Keratinocyte (primary cell): Measurements from ENCODE around the gene ECE2. TPM values are rescaled to one million over a fixed set of nuclear protein-coding genes. Genes with fewer than 3 reads are reported as not detected.

ENCODE experiments used
- DNase-seq: peaks from one replicate; pipeline ENCODE4 v3.0.0-alpha.2; 2011; ENCODE audit warnings: low read depth, missing footprints, low spot score
- FAIRE-seq: peaks from 2 replicates; lab custom pipeline; 2011; peaks lifted over from hg19 to GRCh38; lab: Jason Lieb, UNC
- H2AFZ ChIP-seq: 2 replicates; pipeline ENCODE4 v1.6.0; 2012; ENCODE audit warnings: low read length, control low read depth, inconsistent platforms; ENCODE audit not compliant: control insufficient read depth
- H3K27ac ChIP-seq: 2 replicates; pipeline ENCODE4 v1.5.1; 2011; ENCODE audit warnings: low read length; ENCODE audit not compliant: control insufficient read depth, insufficient read depth
- H3K27me3 ChIP-seq: 3 replicates; pipeline ENCODE4 v1.6.0; 2011; ENCODE audit warnings: low read length; ENCODE audit not compliant: control insufficient read depth, insufficient read depth; ENCODE audit errors: extremely low read depth
- H3K36me3 ChIP-seq, 2 experiments: 2 replicates in 1 of 2; 3 replicates in 1 of 2; pipeline ENCODE4 v1.5.1; 2011; ENCODE audit warnings: low read length in 2 of 2, mild to moderate bottlenecking in 1 of 2; ENCODE audit not compliant: control insufficient read depth in 2 of 2, insufficient read depth in 2 of 2; ENCODE audit errors: extremely low read depth in 1 of 2
- H3K4me1 ChIP-seq: 3 replicates; pipeline ENCODE4 v1.5.1; 2011; ENCODE audit warnings: low read length; ENCODE audit not compliant: control insufficient read depth, insufficient read depth; ENCODE audit errors: extremely low read depth
- H3K4me2 ChIP-seq: 3 replicates; pipeline ENCODE4 v1.6.0; 2011; ENCODE audit warnings: low read depth, low read length; ENCODE audit not compliant: control insufficient read depth, insufficient read depth; ENCODE audit errors: extremely low read depth
- H3K4me3 ChIP-seq, 3 experiments: fragments of 200-600 bp in 1 of 3; sonication (generic) in 1 of 3; 2 replicates in 2 of 3; 3 replicates in 1 of 3; pipeline ENCODE4 v1.5.1; 2011 to 2016; ENCODE audit warnings: low read length in 3 of 3, mild to moderate bottlenecking in 3 of 3, control low read depth in 2 of 3, inconsistent platforms in 1 of 3, low read depth in 1 of 3, mixed read lengths in 1 of 3, mixed run types in 1 of 3, moderate library complexity in 1 of 3; ENCODE audit not compliant: control insufficient read depth in 2 of 3, insufficient read depth in 2 of 3; ENCODE audit errors: extremely low read depth in 1 of 3
- H3K79me2 ChIP-seq: 2 replicates; pipeline ENCODE4 v1.6.0; 2012; ENCODE audit warnings: low read length; ENCODE audit not compliant: control insufficient read depth, insufficient read depth
- H3K9ac ChIP-seq: 3 replicates; pipeline ENCODE4 v1.6.0; 2011; ENCODE audit warnings: low read length; ENCODE audit not compliant: control insufficient read depth, insufficient read depth; ENCODE audit errors: extremely low read depth
- H3K9me1 ChIP-seq: 3 replicates; pipeline ENCODE4 v1.6.0; 2011; ENCODE audit warnings: low read length; ENCODE audit not compliant: control insufficient read depth, insufficient read depth; ENCODE audit errors: extremely low read depth
- H3K9me3 ChIP-seq: 2 replicates; pipeline ENCODE4 v1.5.1; 2012; ENCODE audit warnings: low read depth, low read length; ENCODE audit not compliant: control insufficient read depth
- H4K20me1 ChIP-seq: 3 replicates; pipeline ENCODE4 v1.6.0; 2011; ENCODE audit warnings: low read length; ENCODE audit not compliant: control insufficient read depth, insufficient read depth; ENCODE audit errors: extremely low read depth
- CTCF ChIP-seq, 3 experiments: IDR thresholded peaks in 1 of 3; conservative IDR thresholded peaks in 1 of 3; optimal IDR thresholded peaks in 1 of 3; 2 replicates in 2 of 3; 3 replicates in 1 of 3; pipeline versions ENCODE3 to v1.5.1; 2011; ENCODE audit warnings: low read length in 3 of 3, mild to moderate bottlenecking in 3 of 3, moderate library complexity in 2 of 3, control low read depth in 1 of 3, inconsistent platforms in 1 of 3; ENCODE audit not compliant: insufficient read depth in 2 of 3; ENCODE audit errors: extremely low read depth in 1 of 3
- EZH2 ChIP-seq: IDR thresholded peaks from one replicate; pipeline ENCODE4 v1.6.1; 2012; ENCODE audit warnings: inconsistent platforms, mild to moderate bottlenecking, low read length, moderate library complexity
- dilution Hi-C: fragments of 300-500 bp; cut with MboI; formaldehyde crosslinking; loops from one replicate; pipeline ENCODE4 v1.7.0; 2020; ENCODE audit warnings: low sequenced_read_pairs; ENCODE audit not compliant: extremely low pct_ligation_motif_present
- polyA plus RNA-seq, 5 experiments: library from polyadenylated mRNA; depleted of rRNA in 3 of 5; stranded (reverse) in 3 of 5; stranded (forward) in 1 of 5; unstranded in 1 of 5; fragments of >200 nt; gene quantifications; 1 replicate in 1 of 5; 2 replicates in 3 of 5; 3 replicates in 1 of 5; pipeline versions ENCODE4 v1.2.1 to v1.2.3, GENCODE V29; 2011 to 2012; ENCODE audit warnings: missing spikeins in 2 of 5, low read depth in 1 of 5, low replicate concordance in 1 of 5

ECE2 gene
- polyA plus RNA-seq, 1 donor (not counting 4 experiments of a cell fraction or from before 2014, with no cell fraction given) = not detected

DNA sequence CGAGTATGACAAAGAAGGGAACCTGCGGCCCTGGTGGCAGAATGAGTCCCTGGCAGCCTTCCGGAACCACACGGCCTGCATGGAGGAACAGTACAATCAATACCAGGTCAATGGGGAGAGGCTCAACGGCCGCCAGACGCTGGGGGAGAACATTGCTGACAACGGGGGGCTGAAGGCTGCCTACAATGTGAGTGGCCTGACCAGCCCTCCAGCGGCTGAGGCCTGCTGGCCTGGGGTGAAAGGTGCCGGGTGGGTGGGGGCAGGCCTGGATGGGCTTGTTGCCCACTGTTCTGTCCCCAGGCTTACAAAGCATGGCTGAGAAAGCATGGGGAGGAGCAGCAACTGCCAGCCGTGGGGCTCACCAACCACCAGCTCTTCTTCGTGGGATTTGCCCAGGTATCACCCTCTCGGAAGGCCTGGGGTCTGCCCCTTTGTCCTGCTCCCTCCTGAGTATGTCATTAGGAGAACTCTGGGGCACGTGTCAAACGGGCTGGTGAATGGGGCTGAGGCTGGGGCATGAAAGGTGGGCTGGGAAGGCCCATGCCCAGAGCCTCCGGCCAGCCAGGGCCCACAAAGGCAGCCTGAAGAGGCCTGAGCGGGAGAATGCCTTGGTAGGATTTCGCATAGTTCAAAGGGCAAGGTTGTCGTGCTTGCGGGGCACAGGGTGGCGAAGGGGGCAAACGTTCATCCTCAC lies 15.4 kb downstream of the ECE2 start:
- H3K4me1 ChIP-seq = no peaks in the 10 kb centered on the region
- H3K4me3 ChIP-seq = no peak overlapping the region
- no peaks in the 10 kb centered on the region for H4K20me1 ChIP-seq
- TF ChIP-seq CTCF (optimal IDR thresholded peaks at IDR 0.05 in 1 of 3, IDR thresholded peaks at IDR 0.05 in 1 of 3, conservative IDR thresholded peaks at IDR 0.05 in 1 of 3; ENCODE audit: extremely low read depth in 1 of 3, insufficient read depth in 2 of 3, low read length in 3 of 3) = no peak
- TF ChIP-seq EZH2 = no peak
- no peak overlapping the region for H3K9ac ChIP-seq
- no peak overlapping the region for H2AFZ ChIP-seq
- no peaks in the 10 kb centered on the region for H3K9me1 ChIP-seq
- no peak overlapping the region for H3K27ac ChIP-seq
- H3K4me2 ChIP-seq = no peak overlapping the region
- H3K79me2 ChIP-seq = no peaks in the 10 kb centered on the region
- DNase-seq = no peak
- H3K27me3 ChIP-seq = no peaks in the 10 kb centered on the region
- no peaks in the 10 kb centered on the region for H3K9me3 ChIP-seq
- dilution Hi-C loops = no loop called here
- H3K36me3 ChIP-seq = no peaks in the 10 kb centered on the region
- FAIRE-seq = no peak

GRCh38 chr3:184291738-184292445 lies 16.1 kb downstream of the ECE2 start:
- no peak overlapping the region for H3K27ac ChIP-seq
- FAIRE-seq (no peak), DNase-seq (no peak)
- H3K27me3 ChIP-seq = no peaks in the 10 kb centered on the region
- H2AFZ ChIP-seq = no peak overlapping the region
- no peak overlapping the region for H3K4me3 ChIP-seq
- no peak overlapping the region for H3K4me2 ChIP-seq
- no peaks in the 10 kb centered on the region for H3K4me1 ChIP-seq
- H3K9me3 ChIP-seq = no peaks in the 10 kb centered on the region
- no peak overlapping the region for H3K9ac ChIP-seq
- dilution Hi-C loops = no loop called here
- TF ChIP-seq CTCF (optimal IDR thresholded peaks at IDR 0.05 in 1 of 3, IDR thresholded peaks at IDR 0.05 in 1 of 3, conservative IDR thresholded peaks at IDR 0.05 in 1 of 3; ENCODE audit: extremely low read depth in 1 of 3, insufficient read depth in 2 of 3, low read length in 3 of 3) (no peak), EZH2 (no peak)
- H3K36me3 ChIP-seq = no peaks in the 10 kb centered on the region
- no peaks in the 10 kb centered on the region for H3K9me1 ChIP-seq
- H4K20me1 ChIP-seq = no peaks in the 10 kb centered on the region
- no peaks in the 10 kb centered on the region for H3K79me2 ChIP-seq
